Measurements from ENCODE around the gene UBR3. TPM values are rescaled to one million over a fixed set of nuclear protein-coding genes. Genes with fewer than 3 reads are reported as not detected.
A peak's percentile ranks its signal among the peaks of the same experiment; 100 is the strongest.
"Not testable (repeated sequence)": the region's sequence is repeated elsewhere in the genome, so short reads cannot be mapped to it uniquely, and the experiment has no call there.

UBR3 gene
- total and polyA plus RNA-seq, 2 experiments from 2014 or later, result 18.7 to 53.1 TPM

- peak; percentile 43 to 89 for DNase-seq (ENCODE audit: low read depth in 1 of 2, low spot score in 1 of 2)
Observed at GRCh38 chr2:169828141-169828811, 1.0 kb downstream of the UBR3 start.

DNA sequence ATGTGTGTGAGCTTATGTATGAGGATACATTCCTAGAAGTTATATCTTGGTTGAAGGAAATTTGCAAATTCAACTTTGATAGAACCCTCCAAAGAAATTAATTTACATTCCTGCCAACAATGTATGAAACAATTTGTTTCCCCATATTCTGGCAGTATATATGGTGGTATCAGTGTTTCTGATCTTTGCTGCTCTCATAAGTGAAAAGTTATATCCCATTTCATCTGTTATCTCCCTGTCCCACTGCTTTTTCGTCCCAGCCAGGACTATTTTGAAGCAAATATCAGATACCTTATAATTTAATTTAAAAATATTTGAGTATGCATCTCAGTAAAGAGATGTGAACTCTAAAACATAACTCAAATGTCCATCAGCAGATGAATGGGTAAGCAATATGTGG, 7.1 kb downstream of the UBR3 start:
- H3K36me3 ChIP-seq, result no peaks in the 10 kb centered on the region
- peaks cover 28% of the 10 kb centered on the region for H3K4me1 ChIP-seq (ENCODE audit: low read depth)
- TF ChIP-seq, protein P1, sequence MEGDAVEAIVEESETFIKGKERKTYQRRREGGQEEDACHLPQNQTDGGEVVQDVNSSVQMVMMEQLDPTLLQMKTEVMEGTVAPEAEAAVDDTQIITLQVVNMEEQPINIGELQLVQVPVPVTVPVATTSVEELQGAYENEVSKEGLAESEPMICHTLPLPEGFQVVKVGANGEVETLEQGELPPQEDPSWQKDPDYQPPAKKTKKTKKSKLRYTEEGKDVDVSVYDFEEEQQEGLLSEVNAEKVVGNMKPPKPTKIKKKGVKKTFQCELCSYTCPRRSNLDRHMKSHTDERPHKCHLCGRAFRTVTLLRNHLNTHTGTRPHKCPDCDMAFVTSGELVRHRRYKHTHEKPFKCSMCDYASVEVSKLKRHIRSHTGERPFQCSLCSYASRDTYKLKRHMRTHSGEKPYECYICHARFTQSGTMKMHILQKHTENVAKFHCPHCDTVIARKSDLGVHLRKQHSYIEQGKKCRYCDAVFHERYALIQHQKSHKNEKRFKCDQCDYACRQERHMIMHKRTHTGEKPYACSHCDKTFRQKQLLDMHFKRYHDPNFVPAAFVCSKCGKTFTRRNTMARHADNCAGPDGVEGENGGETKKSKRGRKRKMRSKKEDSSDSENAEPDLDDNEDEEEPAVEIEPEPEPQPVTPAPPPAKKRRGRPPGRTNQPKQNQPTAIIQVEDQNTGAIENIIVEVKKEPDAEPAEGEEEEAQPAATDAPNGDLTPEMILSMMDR (IDR thresholded peaks at IDR 0.05; ENCODE audit: low read depth, low read length), result no peak
- no peaks in the 10 kb centered on the region for H3K9me3 ChIP-seq (ENCODE audit: low read depth)
- no peak for DNase-seq (ENCODE audit: low read depth in 1 of 2, low spot score in 1 of 2)
- no peak overlapping the region for H3K4me3 ChIP-seq
- H3K27ac ChIP-seq, result no peak overlapping the region
- H3K27me3 ChIP-seq, result no peaks in the 10 kb centered on the region

More at GRCh38 chr2:169828141-169828811, 1.0 kb downstream of the UBR3 start:
- no peaks in the 10 kb centered on the region for H3K36me3 ChIP-seq
- TF ChIP-seq, protein P1 (IDR thresholded peaks at IDR 0.05; ENCODE audit: low read depth, low read length), result no peak
- peaks cover 30% of the 10 kb centered on the region for H3K4me1 ChIP-seq (ENCODE audit: low read depth)
- H3K27ac ChIP-seq, result peak overlapping the region; percentile 90
- H3K27me3 ChIP-seq, result no peaks in the 10 kb centered on the region
- peak overlapping the region; percentile 85 for H3K4me3 ChIP-seq
- no peaks in the 10 kb centered on the region for H3K9me3 ChIP-seq (ENCODE audit: low read depth)

- Histone ChIP-seq H3K27me3 (no peaks in the 10 kb centered on the region), H3K36me3 (peaks cover 6% of the 10 kb centered on the region), H3K4me1 (ENCODE audit: low read depth) (peaks cover 32% of the 10 kb centered on the region), H3K4me3 (no peak overlapping the region), H3K9me3 (ENCODE audit: low read depth) (no peaks in the 10 kb centered on the region), H3K27ac (peak overlapping the region; percentile 96)
- no peak for DNase-seq (ENCODE audit: low read depth in 1 of 2, low spot score in 1 of 2)
- TF ChIP-seq, protein P1 (IDR thresholded peaks at IDR 0.05; ENCODE audit: low read depth, low read length), result no peak
Observed at GRCh38 chr2:169838743-169839489, 11.7 kb downstream of the UBR3 start.

GRCh38 chr2:169839954-169840746, 12.9 kb downstream of the UBR3 start:
- DNase-seq (ENCODE audit: low read depth in 1 of 2, low spot score in 1 of 2), result peak; percentile 75 to 88
- H3K9me3 ChIP-seq (ENCODE audit: low read depth), result no peaks in the 10 kb centered on the region
- H3K27me3 ChIP-seq, result no peaks in the 10 kb centered on the region
- no peak overlapping the region for H3K4me3 ChIP-seq
- peaks cover 32% of the 10 kb centered on the region for H3K4me1 ChIP-seq (ENCODE audit: low read depth)
- H3K36me3 ChIP-seq, result peaks cover 6% of the 10 kb centered on the region
- H3K27ac ChIP-seq, result peak overlapping the region; percentile 96
- TF ChIP-seq, protein P1 (IDR thresholded peaks at IDR 0.05; ENCODE audit: low read depth, low read length), result no peak

- Histone ChIP-seq H3K36me3 (peaks cover 6% of the 10 kb centered on the region), H3K4me1 (ENCODE audit: low read depth) (peaks cover 32% of the 10 kb centered on the region), H3K27me3 (no peaks in the 10 kb centered on the region), H3K4me3 (no peak overlapping the region), H3K9me3 (ENCODE audit: low read depth) (no peaks in the 10 kb centered on the region), H3K27ac (peak overlapping the region; percentile 96)
- TF ChIP-seq, protein P1 (IDR thresholded peaks at IDR 0.05; ENCODE audit: low read depth, low read length), result no peak
- no peak for DNase-seq (ENCODE audit: low read depth in 1 of 2, low spot score in 1 of 2)
Observed at GRCh38 chr2:169840747-169841142, 13.5 kb downstream of the UBR3 start.

GRCh38 chr2:169841625-169842024, 14.4 kb downstream of the UBR3 start:
- not testable (repeated sequence) for DNase-seq (ENCODE audit: low read depth in 1 of 2, low spot score in 1 of 2); H3K27me3 ChIP-seq; H3K9me3 ChIP-seq (ENCODE audit: low read depth); H3K4me3 ChIP-seq; H3K36me3 ChIP-seq
- H3K27ac ChIP-seq, result peak overlapping the region; percentile 96
- peaks cover 32% of the 10 kb centered on the region for H3K4me1 ChIP-seq (ENCODE audit: low read depth)

Data from cardiac muscle cell (in vitro differentiated cells and primary cell).